HG03139 (cell line): ENCODE measurements around the gene EVPL.

ENCODE experiments used
- ATAC-seq: cut with Tn5 transposase; IDR thresholded peaks from one replicate; pipeline ENCODE4 v1.9.1; 2021; ENCODE audit not compliant: unreplicated experiment

The EVPL gene

GRCh38 chr17:76019833-76020467 lies 7.2 kb downstream of the EVPL start:
- ATAC-seq, result no peak

- ATAC-seq, result no peak
These were observed 8.3 kb downstream of the EVPL start for GRCh38 chr17:76018801-76019200.

- ATAC-seq, result no peak
These were observed 8.8 kb downstream of the EVPL start for GRCh38 chr17:76018340-76018680.

- ATAC-seq, result no peak
These were observed 9.4 kb downstream of the EVPL start for GRCh38 chr17:76017481-76018339.

GRCh38 chr17:76014925-76015261 lies 12.2 kb downstream of the EVPL start:
- no peak for ATAC-seq

GRCh38 chr17:76014100-76014924 lies 12.8 kb downstream of the EVPL start:
- no peak for ATAC-seq

GRCh38 chr17:76013377-76013932 lies 13.7 kb downstream of the EVPL start:
- no peak for ATAC-seq

- no peak for ATAC-seq
These were observed 15.2 kb downstream of the EVPL start for GRCh38 chr17:76011951-76012350.

- ATAC-seq, result no peak
These were observed 17.0 kb downstream of the EVPL start for GRCh38 chr17:76009969-76010661.

- ATAC-seq, result no peak
These were observed 17.7 kb downstream of the EVPL start for GRCh38 chr17:76009447-76009846.

GRCh38 chr17:76008630-76009425 lies 18.3 kb downstream of the EVPL start:
- ATAC-seq, result no peak

- no peak for ATAC-seq
These were observed 18.9 kb downstream of the EVPL start for GRCh38 chr17:76008208-76008607.

- ATAC-seq, result no peak
These were observed 19.3 kb downstream of the EVPL start for GRCh38 chr17:76007850-76008165.

- no peak for ATAC-seq
These were observed 19.8 kb downstream of the EVPL start for GRCh38 chr17:76007131-76007849.

- no peak for ATAC-seq
These were observed 21.6 kb downstream of the EVPL start for GRCh38 chr17:76005263-76006149.

GRCh38 chr17:76004750-76005262 lies 22.3 kb downstream of the EVPL start:
- no peak for ATAC-seq

- no peak for ATAC-seq
These were observed 23.2 kb downstream of the EVPL start for GRCh38 chr17:76003915-76004314.

- no peak for ATAC-seq
These were observed 25.0 kb downstream of the EVPL start for GRCh38 chr17:76002100-76002499.
